22Rv1 (cell line): ENCODE measurements around the gene DCAF8L2.
"Not testable (repeated sequence)": the region's sequence is repeated elsewhere in the genome, so short reads cannot be mapped to it uniquely, and the experiment has no call there.

Source experiments
- H3K27ac ChIP-seq: fragments of 450-650 bp; 2 replicates; pipeline ENCODE4 v1.5.1; 2017
- CTCF ChIP-seq: fragments of 450-650 bp; IDR thresholded peaks from 2 replicates; pipeline ENCODE4 v1.5.1; 2017; ENCODE audit warnings: mild to moderate bottlenecking
- ZFX ChIP-seq: fragments of 450-650 bp; IDR thresholded peaks from 2 replicates; pipeline ENCODE4 v1.6.1; 2017; ENCODE audit warnings: antibody characterized with exemption, borderline replicate concordance

DCAF8L2 gene

GRCh38 chrX:27706526-27706925 is 116.4 kb downstream of the DCAF8L2 start:
- TF ChIP-seq ZFX (no peak), CTCF (no peak)
- no peak overlapping the region for H3K27ac ChIP-seq

- H3K27ac ChIP-seq, result no peak overlapping the region
- TF ChIP-seq ZFX (no peak), CTCF (no peak)
These were observed 125.5 kb downstream of the DCAF8L2 start for GRCh38 chrX:27715610-27716009.

GRCh38 chrX:27728291-27728690 is 138.1 kb downstream of the DCAF8L2 start:
- no peak for TF ChIP-seq CTCF
- no peak for TF ChIP-seq ZFX
- no peak overlapping the region for H3K27ac ChIP-seq

- no peak for TF ChIP-seq ZFX
- no peak for TF ChIP-seq CTCF
These were observed 141.8 kb downstream of the DCAF8L2 start for GRCh38 chrX:27731962-27732361.

GRCh38 chrX:27735914-27736313 is 145.8 kb downstream of the DCAF8L2 start:
- TF ChIP-seq ZFX (no peak), CTCF (no peak)

More at GRCh38 chrX:27731962-27732361, 141.8 kb downstream of the DCAF8L2 start:
- no peak overlapping the region for H3K27ac ChIP-seq

GRCh38 chrX:27740933-27741332 is 150.8 kb downstream of the DCAF8L2 start:
- H3K27ac ChIP-seq, result no peak overlapping the region
- TF ChIP-seq CTCF (no peak), ZFX (no peak)

More at GRCh38 chrX:27735914-27736313, 145.8 kb downstream of the DCAF8L2 start:
- H3K27ac ChIP-seq, result no peak overlapping the region

GRCh38 chrX:27743521-27743920 is 153.4 kb downstream of the DCAF8L2 start:
- H3K27ac ChIP-seq, result not testable (repeated sequence)

- no peak overlapping the region for H3K27ac ChIP-seq
- TF ChIP-seq CTCF (no peak), ZFX (no peak)
These were observed 156.4 kb downstream of the DCAF8L2 start for GRCh38 chrX:27746516-27746915.

- not testable (repeated sequence) for H3K27ac ChIP-seq
These were observed 160.2 kb downstream of the DCAF8L2 start for GRCh38 chrX:27750298-27750697.
